Hematopoietic multipotent progenitor cell treated with erythropoietin and hydrocortisone succinate and interleukin-3 and kit ligand, for 6 days (in vitro differentiated cells): ENCODE measurements around the gene TOMM40L.

ENCODE experiments used
- DNase-seq: peaks from one replicate; pipeline ENCODE4 v3.0.0-alpha.2; 2015

TOMM40L gene

GRCh38 chr1:161197560-161198193 lies 28.2 kb upstream of the TOMM40L start:
- no peak for DNase-seq

- peak; percentile 57 for DNase-seq
Observed at GRCh38 chr1:161198194-161198896, 27.5 kb upstream of the TOMM40L start.

GRCh38 chr1:161198897-161199431 lies 26.9 kb upstream of the TOMM40L start, which contains the start of gene ADAMTS4:
TSS of gene ADAMTS4 (minus strand) at chr1:161199054. CDS start at chr1:161198627, 427 bp downstream.
- no peak for DNase-seq

- DNase-seq = no peak
Observed at GRCh38 chr1:161199506-161200139, 26.2 kb upstream of the TOMM40L start.

- no peak for DNase-seq
Observed at GRCh38 chr1:161200421-161200991, 25.4 kb upstream of the TOMM40L start.

- peak; percentile 36 for DNase-seq
Observed at GRCh38 chr1:161200992-161201835, 24.6 kb upstream of the TOMM40L start.

- peak; percentile 100 for DNase-seq
Observed at GRCh38 chr1:161201836-161202712, 23.8 kb upstream of the TOMM40L start, which contains the start of gene NDUFS2. TSS of gene NDUFS2 (plus strand) at chr1:161202367. CDS start at chr1:161202386, 19 bp downstream.

GRCh38 chr1:161206411-161207140 lies 19.3 kb upstream of the TOMM40L start:
- no peak for DNase-seq

- no peak for DNase-seq
Observed at GRCh38 chr1:161207173-161207572, 18.7 kb upstream of the TOMM40L start.

GRCh38 chr1:161209790-161210409 lies 16.0 kb upstream of the TOMM40L start:
- DNase-seq = peak; percentile 93

GRCh38 chr1:161214369-161214768 lies 11.5 kb upstream of the TOMM40L start:
- DNase-seq = no peak

- peak; percentile 65 for DNase-seq
Observed at GRCh38 chr1:161215076-161215475, 10.8 kb upstream of the TOMM40L start, which contains the start of gene FCER1G. TSS of gene FCER1G (plus strand) at chr1:161215295. CDS start at chr1:161215322, 27 bp downstream.

- DNase-seq = peak; percentile 68
Observed at GRCh38 chr1:161216945-161217712, 8.7 kb upstream of the TOMM40L start.

- DNase-seq = no peak
Observed at GRCh38 chr1:161217831-161218230, 8.0 kb upstream of the TOMM40L start.

- no peak for DNase-seq
Observed at GRCh38 chr1:161218301-161219077, 7.4 kb upstream of the TOMM40L start.

GRCh38 chr1:161219078-161219892 lies 6.6 kb upstream of the TOMM40L start:
- DNase-seq = no peak

- DNase-seq = no peak
Observed at GRCh38 chr1:161220002-161220401, 5.9 kb upstream of the TOMM40L start.
